NCI-H1105 (cell line): ENCODE data around the gene SMC1A.

Experiments
- DNase-seq: peaks from one replicate; lab custom pipeline; 2025; lab: John Stamatoyannopoulos, UW

SMC1A gene

GRCh38 chrX:53337101-53337500 is 85.4 kb downstream of the SMC1A start:
- no peak for DNase-seq

GRCh38 chrX:53333853-53334252 is 88.6 kb downstream of the SMC1A start:
- no peak for DNase-seq

- no peak for DNase-seq
Observed at GRCh38 chrX:53332204-53332603, 90.2 kb downstream of the SMC1A start.

GRCh38 chrX:53330331-53330730 is 92.1 kb downstream of the SMC1A start:
- DNase-seq, result no peak

- no peak for DNase-seq
Observed at GRCh38 chrX:53324803-53325202, 97.7 kb downstream of the SMC1A start.
